HepG2 (cell line): ENCODE measurements around the gene NTN5. TPM values are rescaled to one million over a fixed set of nuclear protein-coding genes. Genes with fewer than 3 reads are reported as not detected.

Experiments used
- ATAC-seq: fragments of 200-7000 bp; cut with Tn5 transposase; 3 replicates; pipeline ENCODE4 v1.9.1; 2020; ENCODE audit warnings: mild to moderate bottlenecking, moderate library complexity
- BruUV-seq: library from RNA; stranded (reverse); fragments of 400-500 nt; replicated peaks from 2 replicates; lab custom pipeline; 2021; lab: Mats Ljungman, UMichigan
- CTCF ChIA-PET: fragments of 300-600 bp; formaldehyde crosslinking; extraction: SDS; loops from one replicate; lab custom pipeline; 2021; ENCODE audit warnings: low total read pairs, inconsistent platforms, low intra/inter-chr PET ratio; lab: Yijun Ruan, JAX
- POLR2A ChIA-PET: fragments of 350-600 bp; sonication (Branson Sonifier 250); formaldehyde crosslinking; loops from one replicate; lab custom pipeline; 2020; ENCODE audit warnings: antibody characterized with exemption, inconsistent platforms; lab: Yijun Ruan, JAX
- DNase-seq: peaks from one replicate; pipeline ENCODE4 v3.0.0-alpha.2; 2015; ENCODE audit warnings: low spot score
- FAIRE-seq: peaks from 3 replicates; lab custom pipeline; 2011; peaks lifted over from hg19 to GRCh38; lab: Jason Lieb, UNC
- H2AFZ ChIP-seq: one replicate; pipeline ENCODE4 v1.6.1; 2011; ENCODE audit warnings: low read length, inconsistent platforms
- H3K27ac ChIP-seq: fragments of 300-600 bp; 3 replicates; pipeline ENCODE4 v1.8.0; 2011; ENCODE audit warnings: mixed run types, mild to moderate bottlenecking, mixed read lengths, low read length, inconsistent platforms; ENCODE audit not compliant: insufficient read depth; ENCODE audit errors: extremely low read length
- H3K27me3 ChIP-seq, 2 experiments: fragments of 200-600 bp in 1 of 2; 2 replicates in 1 of 2; 3 replicates in 1 of 2; pipeline versions ENCODE4 v1.6.0 to v1.8.0; 2011; ENCODE audit warnings: low read length in 2 of 2, mild to moderate bottlenecking in 2 of 2, moderate library complexity in 2 of 2, inconsistent platforms in 1 of 2; ENCODE audit not compliant: insufficient read depth in 2 of 2, control insufficient read depth in 1 of 2
- H3K36me3 ChIP-seq, 2 experiments: fragments of 200-600 bp in 1 of 2; replicated peaks in 1 of 2; 2 replicates in 1 of 2; 3 replicates in 1 of 2; pipeline versions ENCODE4 v1.5.1 to v1.8.0; 2011; ENCODE audit warnings: low read length in 2 of 2, inconsistent platforms in 1 of 2; ENCODE audit not compliant: insufficient read depth in 2 of 2, control insufficient read depth in 1 of 2
- H3K4me1 ChIP-seq: 2 replicates; pipeline ENCODE4 v1.5.1; 2012; ENCODE audit warnings: low read length, inconsistent platforms; ENCODE audit not compliant: insufficient read depth
- H3K4me2 ChIP-seq: 2 replicates; pipeline ENCODE4 v1.6.0; 2011; ENCODE audit warnings: low read depth, low read length, inconsistent platforms
- H3K4me3 ChIP-seq, 3 experiments: fragments of 200-600 bp in 1 of 3; sonication (generic), shearing (Covaris generic) in 1 of 3; replicated peaks in 1 of 3; 2 replicates each; pipeline ENCODE4 v1.5.1; 2011 to 2016; ENCODE audit warnings: low read length in 3 of 3, inconsistent platforms in 2 of 3, low read depth in 2 of 3, mild to moderate bottlenecking in 2 of 3, control low read depth in 1 of 3, mixed read lengths in 1 of 3; ENCODE audit not compliant: insufficient read depth in 1 of 3
- H3K79me2 ChIP-seq: one replicate; pipeline ENCODE4 v1.6.1; 2011; ENCODE audit warnings: low read length, inconsistent platforms; ENCODE audit not compliant: insufficient read depth
- H3K9ac ChIP-seq: 2 replicates; pipeline ENCODE4 v1.6.0; 2011; ENCODE audit warnings: mild to moderate bottlenecking, low read depth, low read length, inconsistent platforms; ENCODE audit not compliant: insufficient read depth
- H3K9me3 ChIP-seq: 2 replicates; pipeline ENCODE4 v1.5.1; 2012; ENCODE audit warnings: mild to moderate bottlenecking, low read length
- H4K20me1 ChIP-seq: 2 replicates; pipeline ENCODE4 v1.6.0; 2011; ENCODE audit warnings: inconsistent platforms, mild to moderate bottlenecking, low read length, moderate library complexity; ENCODE audit not compliant: insufficient read depth
- DNMT3B ChIP-seq: conservative IDR thresholded peaks from 2 replicates; pipeline ENCODE4 v1.6.1; 2016; ENCODE audit warnings: missing biosample characterization, control low read depth
- FOXA1 ChIP-seq, 2 experiments: fragments of 450-650 bp in 1 of 2; sonication (generic) in 1 of 2; formaldehyde crosslinking in 1 of 2; IDR thresholded peaks; 2 replicates each; pipeline versions ENCODE4 v1.4.0 to v1.6.1; 2016 to 2020; ENCODE audit warnings: missing genetic modification reagents in 1 of 2
- HOXA3 ChIP-seq: sonication (generic); formaldehyde crosslinking; IDR thresholded peaks from 2 replicates; pipeline ENCODE4 v1.5.0; 2020; ENCODE audit warnings: missing genetic modification reagents
- JARID2 ChIP-seq: sonication (generic); formaldehyde crosslinking; IDR thresholded peaks from 2 replicates; pipeline ENCODE4 v1.8.1; 2023; ENCODE audit warnings: missing genetic modification reagents, inconsistent platforms; ENCODE audit not compliant: insufficient replicate concordance
- MED13 ChIP-seq: sonication (generic); formaldehyde crosslinking; IDR thresholded peaks from 2 replicates; pipeline ENCODE4 v1.5.0; 2020; ENCODE audit warnings: missing genetic modification reagents
- SMC3 ChIP-seq: IDR thresholded peaks from 2 replicates; pipeline ENCODE4 v1.6.1; 2011; ENCODE audit warnings: low read length, improper control_type of control experiment
- ZNF235 ChIP-seq: sonication (generic); formaldehyde crosslinking; IDR thresholded peaks from 2 replicates; pipeline ENCODE4 v1.8.1; 2023; ENCODE audit warnings: mild to moderate bottlenecking, missing genetic modification reagents, borderline replicate concordance
- ZNF7 ChIP-seq: IDR thresholded peaks from 2 replicates; pipeline ENCODE4 v1.6.1; 2016; ENCODE audit warnings: missing biosample characterization, missing genetic modification reagents
- ZNF772 ChIP-seq: sonication (generic); formaldehyde crosslinking; IDR thresholded peaks from 2 replicates; pipeline ENCODE4 v1.5.0; 2020; ENCODE audit warnings: mild to moderate bottlenecking, missing genetic modification reagents
- WGBS: methylation state at CpG from one replicate; pipeline ENCODE4 v1.1.6; 2017; ENCODE audit warnings: low lambda C conversion rate; 5-methylcytosine and 5-hydroxymethylcytosine counted together
- in situ Hi-C: cut with HindIII; loops from 2 replicates; pipeline ENCODE4 v1.10.0; 2017; ENCODE audit warnings: low pct_unique_long_range_greater_than_20kb; ENCODE audit not compliant: extremely low pct_ligation_motif_present
- intact Hi-C: fragments of 100-400 bp; cut with micrococcal nuclease; formaldehyde crosslinking; loops from one replicate; pipeline ENCODE4 v1.10.0; 2022; ENCODE audit not compliant: unreplicated experiment
- polyA plus RNA-seq, 8 experiments: library from polyadenylated mRNA; depleted of rRNA in 3 of 8; stranded (reverse) in 7 of 8; unstranded in 1 of 8; fragments of >200 nt; fragmentation: Illumina TruSeq in 4 of 8; extraction: Trizol in 4 of 8; gene quantifications; 2 replicates each; pipeline versions ENCODE4 v1.2.1 to v1.2.3, GENCODE V29; 2011 to 2016; ENCODE audit warnings: low read depth in 4 of 8, missing spikeins in 1 of 8, mixed read lengths in 1 of 8; ENCODE audit not compliant: insufficient read depth in 1 of 8
- total RNA-seq, 5 experiments: library from RNA; depleted of rRNA; stranded (reverse); fragments of >200 nt; fragmentation: Illumina TruSeq; extraction: Trizol; gene quantifications; 2 replicates each; pipeline ENCODE4 v1.2.3, GENCODE V29; 2016; ENCODE audit warnings: low read depth in 1 of 5
- TF ChIP-seq, protein P1 (sequence below): sonication (generic); formaldehyde crosslinking; IDR thresholded peaks from 2 replicates; pipeline ENCODE4 v1.5.1; 2020; ENCODE audit warnings: mild to moderate bottlenecking, missing genetic modification reagents, borderline replicate concordance
- TF ChIP-seq, protein P2 (sequence below): sonication (generic); formaldehyde crosslinking; conservative IDR thresholded peaks from 2 replicates; pipeline ENCODE4 v1.4.0; 2020; ENCODE audit warnings: missing genetic modification reagents
- TF ChIP-seq, protein P3 (sequence below): sonication (generic); formaldehyde crosslinking; IDR thresholded peaks from 2 replicates; pipeline ENCODE4 v1.5.0; 2020; ENCODE audit warnings: mild to moderate bottlenecking, missing genetic modification reagents

NTN5 gene
- total and polyA plus RNA-seq, 2 of the 13 experiments (the other 11 are each of a cell fraction or from before 2014, with no cell fraction given), result 0.05 TPM; not detected in 1

DNA sequence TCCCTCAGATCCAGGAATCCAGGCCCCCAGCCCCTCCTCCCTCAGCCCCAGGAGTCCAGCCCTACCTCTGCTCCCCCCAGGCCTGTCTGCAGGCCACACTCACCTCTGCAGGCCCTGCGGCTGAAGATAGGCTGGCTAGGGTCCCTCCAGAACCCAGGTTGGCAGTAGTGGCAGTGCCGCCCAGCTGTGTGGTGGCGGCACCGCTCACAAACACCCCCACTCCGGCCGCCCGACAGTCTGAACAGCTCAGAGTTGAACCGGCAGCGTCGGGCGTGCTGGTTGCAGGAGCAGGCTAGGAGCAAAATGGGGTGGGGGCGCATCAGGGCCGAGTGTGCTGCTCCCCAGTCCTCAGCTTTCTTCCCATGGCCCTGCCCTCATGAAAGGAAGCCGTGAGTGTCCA is 8.3 kb downstream of the NTN5 start (continued):
- TF ChIP-seq, protein P1, sequence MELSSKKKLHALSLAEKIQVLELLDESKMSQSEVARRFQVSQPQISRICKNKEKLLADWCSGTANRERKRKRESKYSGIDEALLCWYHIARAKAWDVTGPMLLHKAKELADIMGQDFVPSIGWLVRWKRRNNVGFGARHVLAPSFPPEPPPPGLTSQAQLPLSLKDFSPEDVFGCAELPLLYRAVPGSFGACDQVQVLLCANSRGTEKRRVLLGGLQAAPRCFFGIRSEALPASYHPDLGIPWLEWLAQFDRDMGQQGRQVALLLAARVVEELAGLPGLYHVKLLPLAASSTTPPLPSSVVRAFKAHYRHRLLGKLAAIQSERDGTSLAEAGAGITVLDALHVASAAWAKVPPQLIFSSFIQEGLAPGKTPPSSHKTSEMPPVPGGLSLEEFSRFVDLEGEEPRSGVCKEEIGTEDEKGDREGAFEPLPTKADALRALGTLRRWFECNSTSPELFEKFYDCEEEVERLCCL (CRISPR knock-in tag), result no peak
- no peak for TF ChIP-seq SMC3
- no peak for TF ChIP-seq JARID2 (CRISPR knock-in tag)
- TF ChIP-seq ZNF772 (CRISPR knock-in tag), result no peak
- TF ChIP-seq, protein P2, sequence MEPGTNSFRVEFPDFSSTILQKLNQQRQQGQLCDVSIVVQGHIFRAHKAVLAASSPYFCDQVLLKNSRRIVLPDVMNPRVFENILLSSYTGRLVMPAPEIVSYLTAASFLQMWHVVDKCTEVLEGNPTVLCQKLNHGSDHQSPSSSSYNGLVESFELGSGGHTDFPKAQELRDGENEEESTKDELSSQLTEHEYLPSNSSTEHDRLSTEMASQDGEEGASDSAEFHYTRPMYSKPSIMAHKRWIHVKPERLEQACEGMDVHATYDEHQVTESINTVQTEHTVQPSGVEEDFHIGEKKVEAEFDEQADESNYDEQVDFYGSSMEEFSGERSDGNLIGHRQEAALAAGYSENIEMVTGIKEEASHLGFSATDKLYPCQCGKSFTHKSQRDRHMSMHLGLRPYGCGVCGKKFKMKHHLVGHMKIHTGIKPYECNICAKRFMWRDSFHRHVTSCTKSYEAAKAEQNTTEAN (CRISPR knock-in tag), result no peak
- TF ChIP-seq FOXA1 (IDR thresholded peaks at IDR 0.05), result no peak
- TF ChIP-seq FOXA1 (CRISPR knock-in tag; IDR thresholded peaks at IDR 0.05), result no peak

DNA sequence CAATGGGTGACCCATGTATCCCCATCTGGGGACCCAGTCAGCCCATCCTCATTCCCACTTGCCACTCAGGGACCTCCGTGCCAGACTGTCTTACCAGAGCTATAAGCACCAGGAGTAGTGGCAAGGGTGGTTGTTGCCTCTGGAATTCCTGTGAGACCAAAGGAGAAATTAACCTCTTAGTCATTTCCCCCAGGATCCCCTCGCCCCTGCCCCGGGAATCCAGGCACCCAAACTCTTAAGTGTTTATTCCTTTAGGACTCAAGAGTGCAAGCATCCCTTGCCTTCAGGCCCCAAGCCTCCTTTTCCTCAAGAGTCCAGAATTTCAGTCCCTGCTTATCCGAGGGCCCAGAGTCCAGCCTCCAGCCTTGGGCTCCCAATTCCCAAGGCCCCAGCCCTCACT is 9.2 kb downstream of the NTN5 start:
- no peak overlapping the region for H3K9ac ChIP-seq
- no peak for ATAC-seq

More for the DNA sequence above, 9.2 kb downstream of the NTN5 start:
- peaks cover 1 to 6% of the 10 kb centered on the region in 2 experiments; a peak in 2 of 5 replicates for H3K27me3 ChIP-seq
- no peaks in the 10 kb centered on the region for H3K79me2 ChIP-seq
- ChIA-PET CTCF (no interaction called here), POLR2A (interaction anchor here (1.1 kb wide), 1 partner anchor 10 kb away, joined by 6 read pairs; no protein-coding TSS in a partner anchor)
- no peaks in the 10 kb centered on the region for H3K36me3 ChIP-seq
- H3K4me3 ChIP-seq, result no peak overlapping the region
- DNase-seq (no peak), FAIRE-seq (no peak)
- TF ChIP-seq, protein P3, sequence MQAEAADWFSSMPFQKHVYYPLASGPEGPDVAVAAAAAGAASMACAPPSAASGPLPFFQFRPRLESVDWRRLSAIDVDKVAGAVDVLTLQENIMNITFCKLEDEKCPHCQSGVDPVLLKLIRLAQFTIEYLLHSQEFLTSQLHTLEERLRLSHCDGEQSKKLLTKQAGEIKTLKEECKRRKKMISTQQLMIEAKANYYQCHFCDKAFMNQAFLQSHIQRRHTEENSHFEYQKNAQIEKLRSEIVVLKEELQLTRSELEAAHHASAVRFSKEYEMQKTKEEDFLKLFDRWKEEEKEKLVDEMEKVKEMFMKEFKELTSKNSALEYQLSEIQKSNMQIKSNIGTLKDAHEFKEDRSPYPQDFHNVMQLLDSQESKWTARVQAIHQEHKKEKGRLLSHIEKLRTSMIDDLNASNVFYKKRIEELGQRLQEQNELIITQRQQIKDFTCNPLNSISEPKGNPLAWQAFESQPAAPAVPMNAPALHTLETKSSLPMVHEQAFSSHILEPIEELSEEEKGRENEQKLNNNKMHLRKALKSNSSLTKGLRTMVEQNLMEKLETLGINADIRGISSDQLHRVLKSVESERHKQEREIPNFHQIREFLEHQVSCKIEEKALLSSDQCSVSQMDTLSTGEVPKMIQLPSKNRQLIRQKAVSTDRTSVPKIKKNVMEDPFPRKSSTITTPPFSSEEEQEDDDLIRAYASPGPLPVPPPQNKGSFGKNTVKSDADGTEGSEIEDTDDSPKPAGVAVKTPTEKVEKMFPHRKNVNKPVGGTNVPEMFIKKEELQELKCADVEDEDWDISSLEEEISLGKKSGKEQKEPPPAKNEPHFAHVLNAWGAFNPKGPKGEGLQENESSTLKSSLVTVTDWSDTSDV, result no peak
- TF ChIP-seq ZNF235 (no peak), MED13 (CRISPR knock-in tag) (no peak), ZNF7 (CRISPR knock-in tag) (no peak), HOXA3 (no peak), DNMT3B (CRISPR knock-in tag) (no peak)
- in situ Hi-C loops, result no loop called here
- intact Hi-C loops, result no loop called here
- no peaks in the 10 kb centered on the region for H3K4me1 ChIP-seq
- 10% methylated on average over 4 of the region's 4 CpGs for WGBS
- H3K4me2 ChIP-seq, result no peak overlapping the region
- BruUV-seq, result no TSS peak
- H4K20me1 ChIP-seq, result no peaks in the 10 kb centered on the region
- H3K27ac ChIP-seq, result no peak overlapping the region
- H3K9me3 ChIP-seq, result no peaks in the 10 kb centered on the region
- no peak overlapping the region for H2AFZ ChIP-seq
